ENCODE data around the gene VKORC1L1. TPM values are rescaled to one million over a fixed set of nuclear protein-coding genes. Genes with fewer than 3 reads are reported as not detected.
"Not testable (repeated sequence)": the region's sequence is repeated elsewhere in the genome, so short reads cannot be mapped to it uniquely, and the experiment has no call there.

Gene VKORC1L1
- total RNA-seq (10 to 100 TPM; 15.0 to 21.2 (median 16.2) TPM), polyA plus RNA-seq (6.8 TPM)
- long read RNA-seq, donor 1, full-length matches to known transcripts = 36 of 53 reads
- long read RNA-seq, donor 1, partial matches to known transcripts = 0 of 53 reads
- long read RNA-seq, donor 1, other reads (novel, unspliced or antisense) = 17 of 53 reads
- long read RNA-seq, donor 2, full-length matches to known transcripts = 4 of 7 reads
- long read RNA-seq, donor 2, partial matches to known transcripts = 0 of 7 reads
- long read RNA-seq, donor 2, other reads (novel, unspliced or antisense) = 3 of 7 reads
- long read RNA-seq, donor 3, full-length matches to known transcripts = 41 of 58 reads
- long read RNA-seq, donor 3, partial matches to known transcripts = 1 of 58 reads
- long read RNA-seq, donor 3, other reads (novel, unspliced or antisense) = 16 of 58 reads
- long read RNA-seq, donor 4, full-length matches to known transcripts = 14 of 20 reads
- long read RNA-seq, donor 4, partial matches to known transcripts = 4 of 20 reads
- long read RNA-seq, donor 4, other reads (novel, unspliced or antisense) = 2 of 20 reads

DNA sequence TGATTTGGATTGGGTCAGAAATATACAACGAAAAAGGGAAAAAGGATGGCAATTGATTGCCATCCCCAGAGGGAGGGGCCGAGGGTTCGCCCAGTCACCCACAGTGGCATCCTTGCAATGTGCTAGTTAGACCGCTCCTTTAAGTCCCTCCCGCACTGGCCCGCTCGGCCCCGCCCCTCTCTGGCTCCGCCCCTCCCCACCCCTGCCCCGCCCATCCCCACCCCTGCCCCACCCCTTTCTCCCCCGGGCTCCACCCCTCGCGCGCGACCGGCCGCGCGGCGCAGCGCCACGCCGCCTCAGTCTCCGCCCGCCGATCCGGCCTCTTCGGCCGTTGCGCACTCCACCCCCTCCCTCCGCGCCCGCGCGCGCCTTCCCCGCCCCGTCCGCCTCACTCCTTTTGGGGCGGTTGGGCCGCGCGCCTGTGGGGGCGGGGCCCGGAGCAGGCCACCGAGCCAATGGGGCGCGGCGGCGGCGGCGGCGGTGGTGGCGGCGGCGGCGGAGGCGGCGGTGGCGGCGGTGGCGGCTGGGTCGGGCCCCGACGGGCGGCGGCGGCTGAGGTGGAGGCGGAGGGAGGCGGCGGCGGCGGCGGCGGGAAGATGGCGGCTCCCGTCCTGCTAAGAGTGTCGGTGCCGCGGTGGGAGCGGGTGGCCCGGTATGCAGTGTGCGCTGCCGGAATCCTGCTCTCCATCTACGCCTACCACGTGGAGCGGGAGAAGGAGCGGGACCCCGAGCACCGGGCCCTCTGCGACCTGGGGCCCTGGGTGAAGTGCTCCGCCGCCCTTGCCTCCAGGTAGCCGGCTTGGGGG, at the start of gene VKORC1L1:
Gene VKORC1L1, plus strand, starts transcription at position 299 of the 806 bp plus-strand sequence. Its CDS starts 298 bp downstream, at position 597.
- H3K4me1 ChIP-seq (ENCODE audit: control insufficient read depth, insufficient read depth, low read length) = no peaks in the 10 kb centered on the region
- intact Hi-C loops (cut with DNase I) = no loop called here

GRCh38 chr7:65827366-65827765, 45.5 kb upstream of the VKORC1L1 start:
- Histone ChIP-seq H3K27me3 (ENCODE audit: control insufficient read depth, insufficient read depth) (no peaks in the 10 kb centered on the region), H3K9me3 (ENCODE audit: control insufficient read depth, low read length) (no peaks in the 10 kb centered on the region), H3K4me3 (ENCODE audit: low read length) (no peak overlapping the region), H3K4me1 (ENCODE audit: control insufficient read depth, insufficient read depth, low read length) (no peaks in the 10 kb centered on the region), H3K27ac (ENCODE audit: low read length) (no peak overlapping the region)
- intact Hi-C loops (cut with DNase I) = no loop called here
- ATAC-seq (no peak), DNase-seq (no peak)
- WGBS = 95% methylated on average over 6 of the region's 6 CpGs

More for the DNA sequence above, at the start of gene VKORC1L1:
- Histone ChIP-seq H3K27ac (ENCODE audit: low read length) (peak within 1 kb of the TSS; percentile 27), H3K4me3 (ENCODE audit: low read length) (peak within 1 kb of the TSS; percentile 97), H3K27me3 (ENCODE audit: control insufficient read depth, insufficient read depth) (no peaks in the 10 kb centered on the region), H3K9me3 (ENCODE audit: control insufficient read depth, low read length) (no peaks in the 10 kb centered on the region)
- WGBS = under 1% methylated on average over 91 of the region's 94 CpGs
- peak; percentile 99 for ATAC-seq
- DNase-seq = peak; percentile 97 to 99 (median 98)

DNA sequence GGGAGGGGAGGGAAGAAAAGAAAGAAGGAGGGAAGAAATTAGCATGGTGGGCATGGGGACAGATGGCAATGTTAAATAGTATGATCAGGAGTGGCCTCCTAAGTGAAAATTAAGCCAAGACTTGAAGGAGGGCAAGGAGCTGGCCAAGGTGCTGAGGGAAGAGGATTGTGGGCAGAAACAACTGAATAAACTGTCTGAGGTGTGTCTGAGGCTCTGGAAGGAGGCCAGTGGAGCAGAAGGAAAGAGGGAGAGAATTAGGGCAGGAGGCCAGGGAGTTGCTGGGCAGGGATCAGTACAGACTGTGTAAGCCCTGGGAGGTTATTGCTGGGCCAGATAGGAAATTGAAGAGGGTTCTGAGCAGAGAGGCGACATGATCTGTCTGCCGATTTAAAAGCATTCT, 40.6 kb upstream of the VKORC1L1 start:
- intact Hi-C loops (cut with DNase I) = no loop called here
- 80% methylated on average over 2 of the region's 2 CpGs for WGBS
- no peak overlapping the region for H3K4me3 ChIP-seq (ENCODE audit: low read length)
- H3K9me3 ChIP-seq (ENCODE audit: control insufficient read depth, low read length) = no peaks in the 10 kb centered on the region
- ATAC-seq (no peak), DNase-seq (no peak)
- no peaks in the 10 kb centered on the region for H3K27me3 ChIP-seq (ENCODE audit: control insufficient read depth, insufficient read depth)
- no peaks in the 10 kb centered on the region for H3K4me1 ChIP-seq (ENCODE audit: control insufficient read depth, insufficient read depth, low read length)
- no peak overlapping the region for H3K27ac ChIP-seq (ENCODE audit: low read length)

GRCh38 chr7:65836684-65837083, 36.2 kb upstream of the VKORC1L1 start:
- H3K4me1 ChIP-seq (ENCODE audit: control insufficient read depth, insufficient read depth, low read length); intact Hi-C loops (cut with DNase I); H3K9me3 ChIP-seq (ENCODE audit: control insufficient read depth, low read length); H3K27ac ChIP-seq (ENCODE audit: low read length); H3K27me3 ChIP-seq (ENCODE audit: control insufficient read depth, insufficient read depth); ATAC-seq; H3K4me3 ChIP-seq (ENCODE audit: low read length); DNase-seq: not testable (repeated sequence)
- 94% methylated on average over 3 of the region's 3 CpGs for WGBS

DNA sequence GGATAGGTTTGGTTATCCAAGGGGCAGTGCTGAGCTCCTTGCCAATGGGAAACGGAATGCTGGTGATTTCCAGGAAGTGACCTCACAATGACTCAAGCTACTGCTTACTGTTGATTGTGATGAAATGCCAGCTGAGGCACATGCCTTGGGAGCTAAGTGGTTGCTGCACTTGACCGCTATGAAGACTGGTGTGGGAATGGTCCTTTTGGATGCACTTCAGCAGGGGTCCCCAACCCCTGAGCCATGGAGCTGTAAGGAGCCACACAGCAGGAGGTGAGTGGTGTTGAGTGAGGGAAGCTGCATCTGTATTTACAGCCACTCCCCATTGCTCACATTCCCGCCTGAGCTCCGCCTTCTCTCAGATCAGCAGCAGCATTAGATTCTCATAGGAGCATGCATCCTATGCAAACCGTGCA, 35.3 kb upstream of the VKORC1L1 start:
- WGBS = 79% methylated on average over 5 of the region's 5 CpGs

DNA sequence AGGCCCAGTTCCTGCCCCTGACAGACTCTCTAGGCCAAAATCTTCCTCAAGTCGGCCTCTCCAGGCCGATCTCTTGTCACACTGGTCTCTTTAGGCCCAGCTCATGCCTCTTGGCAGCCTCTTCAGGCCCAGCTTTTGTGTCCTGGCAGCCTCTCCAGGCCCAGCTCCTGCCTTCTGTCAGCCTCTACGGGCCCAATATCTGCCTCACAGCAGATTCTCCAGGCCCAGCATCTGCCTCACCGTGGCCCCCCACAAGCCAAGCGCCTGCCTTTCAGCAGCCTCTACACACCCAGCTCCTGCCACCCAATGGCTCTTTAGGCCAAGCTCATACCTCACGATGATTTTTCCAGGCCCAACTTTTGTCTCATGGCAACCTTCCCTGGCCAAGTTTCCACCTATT, 33.0 kb upstream of the VKORC1L1 start:
- Histone ChIP-seq H3K4me1 (ENCODE audit: control insufficient read depth, insufficient read depth, low read length) (no peaks in the 10 kb centered on the region), H3K9me3 (ENCODE audit: control insufficient read depth, low read length) (no peaks in the 10 kb centered on the region), H3K27ac (ENCODE audit: low read length) (no peak overlapping the region), H3K4me3 (ENCODE audit: low read length) (no peak overlapping the region), H3K27me3 (ENCODE audit: control insufficient read depth, insufficient read depth) (no peaks in the 10 kb centered on the region)
- intact Hi-C loops (cut with DNase I) = no loop called here
- ATAC-seq = no peak
- DNase-seq = no peak
- 90% methylated on average over 6 of the region's 6 CpGs for WGBS

More for the DNA sequence above, 35.3 kb upstream of the VKORC1L1 start:
- H3K4me3 ChIP-seq (ENCODE audit: low read length); H3K4me1 ChIP-seq (ENCODE audit: control insufficient read depth, insufficient read depth, low read length); H3K27ac ChIP-seq (ENCODE audit: low read length); intact Hi-C loops (cut with DNase I); ATAC-seq; H3K27me3 ChIP-seq (ENCODE audit: control insufficient read depth, insufficient read depth); H3K9me3 ChIP-seq (ENCODE audit: control insufficient read depth, low read length); DNase-seq: not testable (repeated sequence)

- ATAC-seq (no peak), DNase-seq (no peak)
- no peaks in the 10 kb centered on the region for H3K27me3 ChIP-seq (ENCODE audit: control insufficient read depth, insufficient read depth)
- no peak overlapping the region for H3K27ac ChIP-seq (ENCODE audit: low read length)
- no peak overlapping the region for H3K4me3 ChIP-seq (ENCODE audit: low read length)
- H3K4me1 ChIP-seq (ENCODE audit: control insufficient read depth, insufficient read depth, low read length) = no peaks in the 10 kb centered on the region
- WGBS = 94% methylated on average over 4 of the region's 4 CpGs
- intact Hi-C loops (cut with DNase I) = no loop called here
- no peaks in the 10 kb centered on the region for H3K9me3 ChIP-seq (ENCODE audit: control insufficient read depth, low read length)
Observed at GRCh38 chr7:65840446-65840845, 32.4 kb upstream of the VKORC1L1 start.

GRCh38 chr7:65843616-65844015, 29.3 kb upstream of the VKORC1L1 start:
- H3K9me3 ChIP-seq (ENCODE audit: control insufficient read depth, low read length); H3K27me3 ChIP-seq (ENCODE audit: control insufficient read depth, insufficient read depth); H3K27ac ChIP-seq (ENCODE audit: low read length); ATAC-seq; H3K4me3 ChIP-seq (ENCODE audit: low read length); intact Hi-C loops (cut with DNase I); H3K4me1 ChIP-seq (ENCODE audit: control insufficient read depth, insufficient read depth, low read length); DNase-seq: not testable (repeated sequence)

GRCh38 chr7:65846008-65846570, 26.8 kb upstream of the VKORC1L1 start:
- intact Hi-C loops (cut with DNase I) = no loop called here
- 48% methylated on average over 4 of the region's 4 CpGs for WGBS
- Histone ChIP-seq H3K4me3 (ENCODE audit: low read length) (no peak overlapping the region), H3K27ac (ENCODE audit: low read length) (no peak overlapping the region), H3K27me3 (ENCODE audit: control insufficient read depth, insufficient read depth) (no peaks in the 10 kb centered on the region), H3K9me3 (ENCODE audit: control insufficient read depth, low read length) (no peaks in the 10 kb centered on the region), H3K4me1 (ENCODE audit: control insufficient read depth, insufficient read depth, low read length) (no peaks in the 10 kb centered on the region)
- ATAC-seq (no peak), DNase-seq (no peak)

GRCh38 chr7:65853426-65853825, 19.4 kb upstream of the VKORC1L1 start:
- WGBS = 82% methylated on average over 3 of the region's 3 CpGs
- H3K4me1 ChIP-seq (ENCODE audit: control insufficient read depth, insufficient read depth, low read length); H3K9me3 ChIP-seq (ENCODE audit: control insufficient read depth, low read length); ATAC-seq; H3K4me3 ChIP-seq (ENCODE audit: low read length); DNase-seq; intact Hi-C loops (cut with DNase I); H3K27me3 ChIP-seq (ENCODE audit: control insufficient read depth, insufficient read depth); H3K27ac ChIP-seq (ENCODE audit: low read length): not testable (repeated sequence)

DNA sequence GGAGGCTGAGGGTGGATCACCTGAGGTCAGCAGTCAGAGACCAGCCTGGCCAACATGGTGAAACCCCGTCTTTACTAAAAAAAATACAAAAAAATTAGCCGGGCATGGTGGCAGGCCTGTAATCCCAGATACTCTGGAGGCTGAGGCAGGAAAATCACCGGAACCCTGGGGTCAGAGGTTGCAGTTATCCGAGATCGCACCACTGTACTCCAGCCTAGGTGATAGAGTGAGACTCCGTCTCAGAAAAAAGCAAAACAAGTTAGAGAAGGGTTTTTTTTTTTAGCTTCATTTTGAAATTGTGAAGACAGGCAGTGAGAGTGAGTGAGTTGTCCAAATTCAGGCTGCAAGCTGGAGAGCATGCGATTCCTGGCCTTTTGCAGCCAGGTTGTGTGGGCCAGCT, 19.0 kb upstream of the VKORC1L1 start:
- H3K4me1 ChIP-seq (ENCODE audit: control insufficient read depth, insufficient read depth, low read length); H3K9me3 ChIP-seq (ENCODE audit: control insufficient read depth, low read length); H3K27me3 ChIP-seq (ENCODE audit: control insufficient read depth, insufficient read depth); H3K4me3 ChIP-seq (ENCODE audit: low read length); intact Hi-C loops (cut with DNase I); ATAC-seq; DNase-seq; H3K27ac ChIP-seq (ENCODE audit: low read length): not testable (repeated sequence)
- 69% methylated on average over 7 of the region's 7 CpGs for WGBS

Data from right cardiac atrium (tissue), 5 donors.